ENCODE data around the gene DCPS. TPM values are rescaled to one million over a fixed set of nuclear protein-coding genes. Genes with fewer than 3 reads are reported as not detected.
"Not testable (repeated sequence)": the region's sequence is repeated elsewhere in the genome, so short reads cannot be mapped to it uniquely, and the experiment has no call there.

The DCPS gene
- total RNA-seq, 1 experiment from 2014 or later = 31.2 TPM

- H3K27me3 ChIP-seq (replicated peaks; ENCODE audit: insufficient read depth, low read depth, low read length, poor library complexity) = no peaks in the 10 kb centered on the region
- CTCF ChIA-PET = interaction anchor here (0.6 kb wide), 1 partner anchor 23 kb away, joined by 3 read pairs; no protein-coding TSS in a partner anchor
- H3K9me3 ChIP-seq (ENCODE audit: low read depth, low read length, poor library complexity, severe bottlenecking) = no peaks in the 10 kb centered on the region
- POLR2A ChIA-PET (ENCODE audit: low non-redundant PET) = no interaction called here
- no peak for DNase-seq (ENCODE audit: low spot score)
- H3K27ac ChIP-seq (ENCODE audit: low read depth, low read length, poor library complexity, severe bottlenecking) = peak overlapping the region; percentile 23
- no peak overlapping the region for H3K4me3 ChIP-seq (ENCODE audit: low read depth, low read length, poor library complexity, severe bottlenecking)
- TF ChIP-seq, protein P1, sequence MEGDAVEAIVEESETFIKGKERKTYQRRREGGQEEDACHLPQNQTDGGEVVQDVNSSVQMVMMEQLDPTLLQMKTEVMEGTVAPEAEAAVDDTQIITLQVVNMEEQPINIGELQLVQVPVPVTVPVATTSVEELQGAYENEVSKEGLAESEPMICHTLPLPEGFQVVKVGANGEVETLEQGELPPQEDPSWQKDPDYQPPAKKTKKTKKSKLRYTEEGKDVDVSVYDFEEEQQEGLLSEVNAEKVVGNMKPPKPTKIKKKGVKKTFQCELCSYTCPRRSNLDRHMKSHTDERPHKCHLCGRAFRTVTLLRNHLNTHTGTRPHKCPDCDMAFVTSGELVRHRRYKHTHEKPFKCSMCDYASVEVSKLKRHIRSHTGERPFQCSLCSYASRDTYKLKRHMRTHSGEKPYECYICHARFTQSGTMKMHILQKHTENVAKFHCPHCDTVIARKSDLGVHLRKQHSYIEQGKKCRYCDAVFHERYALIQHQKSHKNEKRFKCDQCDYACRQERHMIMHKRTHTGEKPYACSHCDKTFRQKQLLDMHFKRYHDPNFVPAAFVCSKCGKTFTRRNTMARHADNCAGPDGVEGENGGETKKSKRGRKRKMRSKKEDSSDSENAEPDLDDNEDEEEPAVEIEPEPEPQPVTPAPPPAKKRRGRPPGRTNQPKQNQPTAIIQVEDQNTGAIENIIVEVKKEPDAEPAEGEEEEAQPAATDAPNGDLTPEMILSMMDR (conservative IDR thresholded peaks at IDR 0.05; ENCODE audit: low read depth, low read length) = no peak
- TF ChIP-seq EZH2 (IDR thresholded peaks at IDR 0.05; ENCODE audit: borderline replicate concordance, low read depth, low read length, poor library complexity, severe bottlenecking) = no peak
- H3K4me1 ChIP-seq (ENCODE audit: insufficient read depth, low read length, poor library complexity, severe bottlenecking) = peaks cover 12% of the 10 kb centered on the region
- intact Hi-C loops (cut with micrococcal nuclease; ENCODE audit: unreplicated experiment) = no loop called here
- no peaks in the 10 kb centered on the region for H3K36me3 ChIP-seq (ENCODE audit: insufficient read depth, low read length, poor library complexity, severe bottlenecking)
- no TSS peak for BruUV-seq (replicated peaks)
These were observed 79.8 kb downstream of the DCPS start for GRCh38 chr11:126383339-126384335.

- ChIA-PET CTCF (no interaction called here), POLR2A (ENCODE audit: low non-redundant PET) (no interaction called here)
- TF ChIP-seq, protein P1 (conservative IDR thresholded peaks at IDR 0.05; ENCODE audit: low read depth, low read length) = no peak
- TF ChIP-seq EZH2 (IDR thresholded peaks at IDR 0.05; ENCODE audit: borderline replicate concordance, low read depth, low read length, poor library complexity, severe bottlenecking) = no peak
- intact Hi-C loops (cut with micrococcal nuclease; ENCODE audit: unreplicated experiment) = no loop called here
- Histone ChIP-seq H3K4me1 (ENCODE audit: insufficient read depth, low read length, poor library complexity, severe bottlenecking) (peaks cover 8% of the 10 kb centered on the region), H3K4me3 (ENCODE audit: low read depth, low read length, poor library complexity, severe bottlenecking) (no peak overlapping the region), H3K9me3 (ENCODE audit: low read depth, low read length, poor library complexity, severe bottlenecking) (no peaks in the 10 kb centered on the region), H3K27ac (ENCODE audit: low read depth, low read length, poor library complexity, severe bottlenecking) (no peak overlapping the region), H3K27me3 (replicated peaks; ENCODE audit: insufficient read depth, low read depth, low read length, poor library complexity) (no peaks in the 10 kb centered on the region), H3K36me3 (ENCODE audit: insufficient read depth, low read length, poor library complexity, severe bottlenecking) (no peaks in the 10 kb centered on the region)
- no peak for DNase-seq (ENCODE audit: low spot score)
- BruUV-seq (replicated peaks) = no TSS peak
These were observed 80.7 kb downstream of the DCPS start for GRCh38 chr11:126384449-126385070.

GRCh38 chr11:126385991-126386728 is 82.3 kb downstream of the DCPS start:
- intact Hi-C loops (cut with micrococcal nuclease; ENCODE audit: unreplicated experiment) = no loop called here
- Histone ChIP-seq H3K27me3 (replicated peaks; ENCODE audit: insufficient read depth, low read depth, low read length, poor library complexity) (no peaks in the 10 kb centered on the region), H3K4me1 (ENCODE audit: insufficient read depth, low read length, poor library complexity, severe bottlenecking) (peaks cover 8% of the 10 kb centered on the region), H3K27ac (ENCODE audit: low read depth, low read length, poor library complexity, severe bottlenecking) (no peak overlapping the region), H3K9me3 (ENCODE audit: low read depth, low read length, poor library complexity, severe bottlenecking) (no peaks in the 10 kb centered on the region), H3K4me3 (ENCODE audit: low read depth, low read length, poor library complexity, severe bottlenecking) (no peak overlapping the region), H3K36me3 (ENCODE audit: insufficient read depth, low read length, poor library complexity, severe bottlenecking) (no peaks in the 10 kb centered on the region)
- ChIA-PET POLR2A (ENCODE audit: low non-redundant PET) (interaction anchor here (0.7 kb wide), 1 partner anchor 26 kb away, joined by 5 read pairs; no protein-coding TSS in a partner anchor), CTCF (no interaction called here)
- DNase-seq (ENCODE audit: low spot score) = no peak
- TF ChIP-seq, protein P1 (conservative IDR thresholded peaks at IDR 0.05; ENCODE audit: low read depth, low read length) = no peak
- TF ChIP-seq EZH2 (IDR thresholded peaks at IDR 0.05; ENCODE audit: borderline replicate concordance, low read depth, low read length, poor library complexity, severe bottlenecking) = no peak
- no TSS peak for BruUV-seq (replicated peaks)

- H3K4me3 ChIP-seq (ENCODE audit: low read depth, low read length, poor library complexity, severe bottlenecking); BruUV-seq (replicated peaks): not testable (repeated sequence)
These were observed 82.8 kb downstream of the DCPS start for GRCh38 chr11:126386729-126387071.

More at GRCh38 chr11:126386729-126387071, 82.8 kb downstream of the DCPS start:
- H3K27ac ChIP-seq (ENCODE audit: low read depth, low read length, poor library complexity, severe bottlenecking); H3K27me3 ChIP-seq (replicated peaks; ENCODE audit: insufficient read depth, low read depth, low read length, poor library complexity); H3K9me3 ChIP-seq (ENCODE audit: low read depth, low read length, poor library complexity, severe bottlenecking); CTCF ChIA-PET; POLR2A ChIA-PET (ENCODE audit: low non-redundant PET); intact Hi-C loops (cut with micrococcal nuclease; ENCODE audit: unreplicated experiment); H3K36me3 ChIP-seq (ENCODE audit: insufficient read depth, low read length, poor library complexity, severe bottlenecking); H3K4me1 ChIP-seq (ENCODE audit: insufficient read depth, low read length, poor library complexity, severe bottlenecking): not testable (repeated sequence)
- DNase-seq (ENCODE audit: low spot score) = peak; percentile 50
